NCI-H1436 treated with DMSO at 0.1 percent for 48 hours (cell line): Measurements from ENCODE around the gene KRABD2.
"Not testable (repeated sequence)": the region's sequence is repeated elsewhere in the genome, so short reads cannot be mapped to it uniquely, and the experiment has no call there.

Source experiments
- DNase-seq: peaks from one replicate; lab custom pipeline; 2025; lab: John Stamatoyannopoulos, UW

The KRABD2 gene

GRCh38 chr17:8360751-8361150 is 15.8 kb downstream of the KRABD2 start:
- no peak for DNase-seq

GRCh38 chr17:8360260-8360659 is 16.2 kb downstream of the KRABD2 start:
- no peak for DNase-seq

GRCh38 chr17:8359769-8360168 is 16.7 kb downstream of the KRABD2 start:
- no peak for DNase-seq

GRCh38 chr17:8357910-8358309 is 18.6 kb downstream of the KRABD2 start:
- DNase-seq: no peak

- no peak for DNase-seq
Observed at GRCh38 chr17:8354236-8354635, 22.3 kb downstream of the KRABD2 start.

- DNase-seq: no peak
Observed at GRCh38 chr17:8353736-8354135, 22.8 kb downstream of the KRABD2 start.

GRCh38 chr17:8350339-8350738 is 26.2 kb downstream of the KRABD2 start:
- no peak for DNase-seq

GRCh38 chr17:8347001-8347400 is 29.5 kb downstream of the KRABD2 start:
- DNase-seq: not testable (repeated sequence)

- DNase-seq: no peak
Observed at GRCh38 chr17:8345951-8346665, 30.4 kb downstream of the KRABD2 start.

GRCh38 chr17:8345052-8345690 is 31.3 kb downstream of the KRABD2 start:
- DNase-seq: no peak

- DNase-seq: no peak
Observed at GRCh38 chr17:8341456-8341855, 35.0 kb downstream of the KRABD2 start.

- no peak for DNase-seq
Observed at GRCh38 chr17:8339540-8339939, 37.0 kb downstream of the KRABD2 start, which contains the start of gene ODF4. TSS of gene ODF4 (plus strand) at chr17:8339840. CDS start at chr17:8340052, 212 bp downstream.

GRCh38 chr17:8338753-8339140 is 37.8 kb downstream of the KRABD2 start:
- no peak for DNase-seq

- DNase-seq: no peak
Observed at GRCh38 chr17:8337802-8338752, 38.4 kb downstream of the KRABD2 start.

- no peak for DNase-seq
Observed at GRCh38 chr17:8333281-8333680, 43.2 kb downstream of the KRABD2 start.

GRCh38 chr17:8332688-8333087 is 43.8 kb downstream of the KRABD2 start:
- no peak for DNase-seq

GRCh38 chr17:8332128-8332527 is 44.4 kb downstream of the KRABD2 start:
- DNase-seq: no peak

- no peak for DNase-seq
Observed at GRCh38 chr17:8327303-8327649, 49.2 kb downstream of the KRABD2 start.
